SU-DHL-6 (cell line): ENCODE measurements around the gene FBN1.

Experiments
- H2AFZ ChIP-seq: fragments of 200-600 bp; sonication (generic); 2 replicates; pipeline ENCODE4 v1.6.1; 2014; ENCODE audit warnings: low read depth, mild to moderate bottlenecking, moderate library complexity, mixed read lengths, antibody characterized with exemption, low read length; ENCODE audit not compliant: severe bottlenecking
- H3F3A ChIP-seq: fragments of 200-600 bp; shearing (Covaris generic); 2 replicates; pipeline ENCODE4 v1.6.0; 2016; ENCODE audit warnings: antibody characterized with exemption, mild to moderate bottlenecking; ENCODE audit not compliant: insufficient read depth
- H3K27ac ChIP-seq: fragments of 200-600 bp; sonication (generic); 2 replicates; pipeline ENCODE4 v1.5.1; 2016; ENCODE audit warnings: low read depth, mild to moderate bottlenecking, low read length, moderate library complexity, mixed read lengths
- H3K27me3 ChIP-seq: fragments of 200-600 bp; sonication (generic), shearing (Covaris generic); 2 replicates; pipeline ENCODE4 v1.6.0; 2014; ENCODE audit warnings: mild to moderate bottlenecking, low read length
- H3K36me3 ChIP-seq: fragments of 200-600 bp; sonication (generic); 2 replicates; pipeline ENCODE4 v1.6.1; 2014; ENCODE audit warnings: mild to moderate bottlenecking, low read length, mixed read lengths
- H3K4me2 ChIP-seq: fragments of 300-600, 200-600 bp; shearing (Covaris generic), sonication (generic); 2 replicates; pipeline ENCODE4 v1.6.0; 2014; ENCODE audit warnings: low read length, low read depth, mild to moderate bottlenecking; ENCODE audit not compliant: poor library complexity, severe bottlenecking
- H3K4me3 ChIP-seq: fragments of 200-600 bp; sonication (generic); 2 replicates; pipeline ENCODE4 v1.5.1; 2014; ENCODE audit warnings: antibody characterized with exemption, low read length, mild to moderate bottlenecking, mixed read lengths; ENCODE audit not compliant: insufficient read depth, poor library complexity, severe bottlenecking
- H3K79me2 ChIP-seq: fragments of 200-600 bp; sonication (generic); 2 replicates; pipeline ENCODE4 v1.6.1; 2014; ENCODE audit warnings: mild to moderate bottlenecking, low read length, moderate library complexity; ENCODE audit not compliant: insufficient read depth
- H3K9ac ChIP-seq: fragments of 200-600 bp; sonication (generic); 2 replicates; pipeline ENCODE4 v1.7.0; 2014; ENCODE audit warnings: mild to moderate bottlenecking, low read length
- H3K9me2 ChIP-seq: fragments of 200-600 bp; sonication (generic); replicated peaks from 2 replicates; pipeline ENCODE4 v1.6.1; 2014; ENCODE audit warnings: low read length; ENCODE audit not compliant: insufficient read depth
- H3K9me3 ChIP-seq: fragments of 200-600 bp; sonication (generic); 2 replicates; pipeline ENCODE4 v1.6.1; 2014; ENCODE audit warnings: low read length, mixed read lengths; ENCODE audit not compliant: insufficient read depth
- H4K20me1 ChIP-seq: fragments of 200-600 bp; sonication (generic); 2 replicates; pipeline ENCODE4 v1.6.1; 2014; ENCODE audit warnings: low read depth, mild to moderate bottlenecking, antibody characterized with exemption, low read length, moderate library complexity, mixed read lengths
- EZH2phosphoT487 ChIP-seq: fragments of 200-600 bp; sonication (generic), shearing (Covaris generic); conservative IDR thresholded peaks from 2 replicates; pipeline ENCODE4 v1.6.1; 2018; ENCODE audit warnings: mild to moderate bottlenecking, antibody characterized with exemption, low read length, moderate library complexity, mixed read lengths
- TF ChIP-seq, protein P1 (sequence below): fragments of 200-600 bp; sonication (generic); IDR thresholded peaks from one replicate; pipeline ENCODE4 v1.5.1; 2017; ENCODE audit warnings: antibody characterized with exemption, mild to moderate bottlenecking, low read length, moderate library complexity; ENCODE audit not compliant: insufficient read depth, poor library complexity, severe bottlenecking

The FBN1 gene

DNA sequence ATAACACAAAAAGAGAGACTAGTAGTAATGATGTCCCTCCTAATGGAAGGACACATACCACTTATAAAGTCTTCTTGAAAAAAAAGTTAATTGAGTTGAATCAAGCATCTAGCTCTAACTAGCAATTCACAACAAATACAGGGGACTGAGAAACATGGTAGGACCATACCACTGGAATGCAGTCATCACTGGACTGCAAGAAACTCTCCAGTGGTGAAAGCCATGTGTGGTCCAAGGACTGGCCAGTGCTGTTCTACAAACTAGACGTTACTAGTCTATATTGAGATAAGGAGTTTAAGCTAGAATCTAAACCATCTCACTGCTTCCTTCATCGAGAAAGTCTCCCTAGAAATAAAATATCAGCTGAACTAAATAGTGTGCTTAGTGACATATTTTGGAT, 16.7 kb downstream of the FBN1 start:
- Histone ChIP-seq H3K9ac (no peak overlapping the region), H3K36me3 (no peaks in the 10 kb centered on the region), H3K4me3 (no peak overlapping the region), H2AFZ (no peak overlapping the region), H3K9me2 (no peaks in the 10 kb centered on the region), H4K20me1 (no peaks in the 10 kb centered on the region), H3K27me3 (no peaks in the 10 kb centered on the region), H3K9me3 (no peaks in the 10 kb centered on the region), H3F3A (no peaks in the 10 kb centered on the region), H3K27ac (no peak overlapping the region), H3K4me2 (no peak overlapping the region), H3K79me2 (no peaks in the 10 kb centered on the region)
- TF ChIP-seq, protein P1, sequence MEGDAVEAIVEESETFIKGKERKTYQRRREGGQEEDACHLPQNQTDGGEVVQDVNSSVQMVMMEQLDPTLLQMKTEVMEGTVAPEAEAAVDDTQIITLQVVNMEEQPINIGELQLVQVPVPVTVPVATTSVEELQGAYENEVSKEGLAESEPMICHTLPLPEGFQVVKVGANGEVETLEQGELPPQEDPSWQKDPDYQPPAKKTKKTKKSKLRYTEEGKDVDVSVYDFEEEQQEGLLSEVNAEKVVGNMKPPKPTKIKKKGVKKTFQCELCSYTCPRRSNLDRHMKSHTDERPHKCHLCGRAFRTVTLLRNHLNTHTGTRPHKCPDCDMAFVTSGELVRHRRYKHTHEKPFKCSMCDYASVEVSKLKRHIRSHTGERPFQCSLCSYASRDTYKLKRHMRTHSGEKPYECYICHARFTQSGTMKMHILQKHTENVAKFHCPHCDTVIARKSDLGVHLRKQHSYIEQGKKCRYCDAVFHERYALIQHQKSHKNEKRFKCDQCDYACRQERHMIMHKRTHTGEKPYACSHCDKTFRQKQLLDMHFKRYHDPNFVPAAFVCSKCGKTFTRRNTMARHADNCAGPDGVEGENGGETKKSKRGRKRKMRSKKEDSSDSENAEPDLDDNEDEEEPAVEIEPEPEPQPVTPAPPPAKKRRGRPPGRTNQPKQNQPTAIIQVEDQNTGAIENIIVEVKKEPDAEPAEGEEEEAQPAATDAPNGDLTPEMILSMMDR = no peak

DNA sequence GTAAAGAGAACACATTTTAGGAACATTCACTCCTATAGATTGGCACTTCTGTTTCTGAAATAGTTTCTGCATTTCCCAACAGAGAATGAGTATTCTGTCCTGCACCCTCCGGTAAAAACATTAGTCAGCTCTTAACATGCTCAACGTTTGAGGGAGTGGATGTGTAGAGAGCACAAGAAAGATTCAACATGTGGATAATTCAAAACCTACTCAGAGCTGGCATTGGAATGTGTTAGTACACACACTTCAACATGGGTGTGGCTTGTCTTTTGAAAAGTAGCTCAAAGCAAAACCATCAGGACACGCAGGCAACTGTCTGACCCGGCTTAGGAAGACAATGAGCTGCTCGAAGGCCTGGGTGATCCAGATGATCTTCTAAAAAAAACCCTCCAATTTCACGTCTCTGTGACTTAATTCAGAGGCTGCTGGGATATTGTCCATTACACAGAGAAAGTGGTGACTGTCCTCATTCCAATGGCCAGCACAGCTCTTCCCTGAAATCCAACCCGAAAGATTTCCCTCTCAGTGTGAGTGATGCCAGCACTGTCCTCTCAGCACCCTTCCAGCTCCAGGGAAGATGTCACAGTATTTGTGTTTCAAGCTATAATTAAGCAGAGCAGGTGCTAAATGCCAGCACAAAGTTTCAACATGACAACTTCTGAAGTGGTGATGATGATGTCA, 18.1 kb downstream of the FBN1 start:
- no peak overlapping the region for H3K27ac ChIP-seq
- H3K4me3 ChIP-seq = no peak overlapping the region
- H3K9me2 ChIP-seq = no peaks in the 10 kb centered on the region
- no peaks in the 10 kb centered on the region for H4K20me1 ChIP-seq
- no peaks in the 10 kb centered on the region for H3K27me3 ChIP-seq
- H3K4me2 ChIP-seq = no peak overlapping the region
- no peaks in the 10 kb centered on the region for H3F3A ChIP-seq
- no peak overlapping the region for H2AFZ ChIP-seq
- H3K79me2 ChIP-seq = no peaks in the 10 kb centered on the region
- no peak overlapping the region for H3K9ac ChIP-seq
- no peaks in the 10 kb centered on the region for H3K9me3 ChIP-seq
- no peak for TF ChIP-seq EZH2phosphoT487
- TF ChIP-seq, protein P1 = no peak
- no peaks in the 10 kb centered on the region for H3K36me3 ChIP-seq

DNA sequence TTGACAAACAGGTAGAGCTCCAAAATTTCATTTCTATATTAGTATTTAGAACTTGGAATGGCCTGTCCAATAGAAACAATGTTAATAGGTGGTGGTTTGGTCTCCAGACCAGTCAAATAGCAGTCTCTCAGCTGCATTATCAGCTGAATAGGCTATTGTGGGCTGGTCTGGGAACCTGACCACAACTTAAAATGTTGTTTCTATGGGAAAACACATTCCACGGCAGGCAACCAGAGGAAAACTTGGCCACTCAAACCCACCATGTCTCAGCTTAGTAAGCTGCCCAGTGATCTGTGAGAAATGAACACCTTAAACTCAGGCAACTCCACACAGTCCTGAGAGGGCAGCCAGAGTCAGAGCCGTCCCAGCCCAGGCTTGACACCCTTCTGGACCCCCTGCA, 20.4 kb downstream of the FBN1 start:
- no peak overlapping the region for H3K4me3 ChIP-seq
- H3K9me3 ChIP-seq = no peaks in the 10 kb centered on the region
- no peaks in the 10 kb centered on the region for H3K27me3 ChIP-seq
- H3K79me2 ChIP-seq = no peaks in the 10 kb centered on the region
- TF ChIP-seq, protein P1 = no peak
- no peak for TF ChIP-seq EZH2phosphoT487
- H3F3A ChIP-seq = no peaks in the 10 kb centered on the region
- no peak overlapping the region for H3K4me2 ChIP-seq
- no peak overlapping the region for H3K9ac ChIP-seq
- H3K9me2 ChIP-seq = no peaks in the 10 kb centered on the region
- H3K27ac ChIP-seq = no peak overlapping the region
- H2AFZ ChIP-seq = no peak overlapping the region
- H3K36me3 ChIP-seq = no peaks in the 10 kb centered on the region
- no peaks in the 10 kb centered on the region for H4K20me1 ChIP-seq
